ENCODE measurements around the gene OLFML1. TPM values are rescaled to one million over a fixed set of nuclear protein-coding genes. Genes with fewer than 3 reads are reported as not detected.
"Not testable (repeated sequence)": the region's sequence is repeated elsewhere in the genome, so short reads cannot be mapped to it uniquely, and the experiment has no call there.

The OLFML1 gene
- total RNA-seq, 1 experiment from 2014 or later: not detected

DNA sequence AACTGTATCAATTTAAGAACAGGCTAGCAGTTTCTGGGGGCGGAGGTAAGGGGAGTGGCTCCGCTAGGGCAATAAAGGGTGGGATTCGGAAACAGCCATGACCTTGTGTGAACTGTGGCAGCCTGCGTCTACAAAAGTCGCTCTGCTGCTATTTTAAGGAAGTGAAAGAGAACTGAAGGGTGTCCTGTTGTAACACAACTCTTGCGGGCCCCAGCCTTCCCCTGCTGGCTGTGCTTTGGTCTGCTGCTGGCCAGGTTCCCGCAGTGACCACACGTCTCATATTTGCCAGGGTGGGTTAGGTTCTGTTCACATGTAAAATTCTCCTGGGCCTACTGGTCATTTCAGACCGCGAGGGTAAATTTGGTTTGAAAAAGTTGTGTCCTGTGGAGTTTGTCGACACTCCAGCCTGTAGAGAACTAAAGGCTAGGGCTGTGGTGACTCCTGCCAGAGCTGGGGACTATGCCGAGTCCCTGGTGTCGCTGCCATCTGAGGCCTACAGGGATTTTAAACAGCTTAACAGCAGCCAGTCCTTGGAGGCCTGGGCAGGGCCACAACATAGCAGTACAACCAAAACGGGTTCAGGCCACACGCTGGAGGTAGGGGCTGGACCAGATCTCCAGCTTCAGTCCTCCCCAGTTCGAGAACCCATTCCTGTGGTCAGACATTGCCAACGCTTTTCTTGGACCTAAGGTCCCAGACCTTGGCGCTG lies 27.4 kb downstream of the OLFML1 start:
- no peak for DNase-seq (ENCODE audit: low spot score)

DNA sequence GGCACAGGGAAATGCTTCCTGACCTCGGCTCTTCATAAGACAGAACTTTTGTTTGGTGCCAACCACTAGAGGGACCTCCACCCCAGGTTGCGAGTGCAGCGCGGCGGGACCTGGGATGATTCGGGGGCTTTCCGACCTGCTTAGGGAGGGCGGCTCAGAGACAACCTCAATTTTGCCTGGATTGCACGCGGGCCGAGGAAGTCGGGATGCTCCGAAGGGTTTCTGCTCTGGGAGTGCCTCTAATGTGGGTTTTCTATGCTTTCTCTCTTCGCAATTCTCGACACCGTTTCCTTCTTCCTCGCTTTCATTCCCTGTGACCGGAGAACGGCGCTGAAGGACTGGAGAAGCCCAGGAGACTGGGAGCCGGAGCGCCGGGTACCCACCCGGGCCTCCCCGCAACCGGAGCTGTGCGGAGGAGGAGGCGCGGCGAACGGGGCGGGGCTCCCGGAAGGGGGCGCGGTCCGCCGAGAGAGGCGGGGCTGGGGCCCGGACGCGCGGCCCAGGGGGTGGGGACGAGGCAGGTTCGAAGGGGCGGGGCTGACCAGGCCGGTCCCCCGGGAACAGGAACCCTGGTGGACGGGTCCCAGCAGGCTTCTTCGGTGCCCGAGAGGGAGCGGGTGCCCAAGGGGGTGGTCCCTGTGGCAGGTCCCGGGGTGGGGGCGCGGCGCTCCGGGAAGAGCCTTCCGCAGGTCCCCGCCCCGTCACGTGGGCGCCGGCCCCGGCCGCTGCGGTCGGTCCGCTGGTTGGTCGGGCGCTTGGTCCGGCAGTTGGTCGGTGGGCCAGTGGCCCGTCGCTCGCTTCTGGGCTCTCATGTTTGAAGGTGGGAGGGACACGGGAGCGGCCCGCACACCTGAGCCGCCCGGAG lies 28.2 kb downstream of the OLFML1 start, which contains the start of gene PPFIBP2:
TSS of gene PPFIBP2 (plus strand) at position 766 of the 865 bp plus-strand sequence. CDS start 35,477 bp downstream, outside the sequence.
- DNase-seq (ENCODE audit: low spot score): peak; percentile 26

DNA sequence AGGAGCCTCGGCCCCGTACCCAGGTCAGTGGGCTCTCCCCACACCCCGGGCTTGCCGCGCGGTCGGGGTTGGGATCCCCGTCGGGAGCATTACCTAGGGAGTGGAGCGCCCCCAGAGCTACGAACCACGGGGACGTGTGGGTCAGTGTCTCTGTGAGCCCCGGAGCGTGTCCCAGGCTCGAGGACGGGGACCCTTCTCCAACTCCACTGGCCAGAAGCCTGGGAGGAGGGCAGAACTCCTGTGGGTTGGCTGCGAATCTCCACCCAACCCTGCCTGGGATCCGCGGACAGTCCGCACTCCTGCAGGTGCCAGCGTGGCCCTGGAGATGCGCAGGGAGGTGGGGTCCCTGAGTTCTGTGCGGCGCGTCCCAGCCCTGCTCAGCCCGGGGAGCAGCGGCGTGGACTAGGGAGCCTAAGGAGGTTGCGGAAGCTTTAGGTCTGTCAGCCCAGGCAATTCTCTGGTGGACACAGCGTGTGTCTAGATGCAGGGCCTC lies 28.8 kb downstream of the OLFML1 start:
- DNase-seq (ENCODE audit: low spot score): no peak

DNA sequence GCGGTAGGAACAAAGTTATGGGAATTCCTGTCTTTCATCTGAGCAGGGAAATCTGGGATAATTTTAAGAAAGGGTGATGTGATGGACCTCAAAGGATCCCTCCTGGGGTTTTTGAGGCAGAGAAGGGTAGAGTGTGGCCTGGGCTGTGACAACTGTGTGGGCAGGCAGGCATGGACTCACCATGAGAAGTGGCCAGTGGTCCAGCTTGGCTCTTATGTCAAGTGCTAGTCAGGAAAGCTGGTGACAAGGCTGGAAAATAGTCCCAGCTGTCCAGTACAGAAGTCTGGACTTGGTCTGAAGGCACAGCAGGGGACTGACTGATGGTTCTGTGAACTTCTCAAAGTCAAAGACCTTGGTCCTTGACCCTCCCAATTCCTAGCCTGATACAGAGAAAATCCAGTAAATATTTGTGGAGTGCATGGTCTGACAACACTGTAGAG lies 30.2 kb downstream of the OLFML1 start:
- no peak for DNase-seq (ENCODE audit: low spot score)

DNA sequence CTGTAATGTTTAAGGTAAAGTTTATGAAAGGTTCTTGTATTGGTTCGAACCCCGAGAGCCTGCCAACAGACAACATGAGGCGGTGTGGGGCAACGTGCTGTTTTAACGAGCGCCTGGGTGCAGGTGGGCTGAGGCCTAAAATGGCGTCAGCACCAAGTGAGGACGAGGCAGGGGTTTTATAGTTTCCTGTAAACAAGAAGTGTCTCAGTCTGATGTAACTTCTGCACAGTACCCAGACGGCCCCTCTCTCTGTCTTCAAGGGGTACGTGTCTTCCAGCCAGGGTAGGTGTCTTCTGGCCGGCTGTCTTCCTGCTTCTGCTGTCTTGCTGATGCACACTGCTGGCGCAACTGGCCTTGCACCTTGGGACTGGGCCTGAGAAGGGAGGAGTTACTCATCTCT lies 31.2 kb downstream of the OLFML1 start:
- no peak for DNase-seq (ENCODE audit: low spot score)

DNA sequence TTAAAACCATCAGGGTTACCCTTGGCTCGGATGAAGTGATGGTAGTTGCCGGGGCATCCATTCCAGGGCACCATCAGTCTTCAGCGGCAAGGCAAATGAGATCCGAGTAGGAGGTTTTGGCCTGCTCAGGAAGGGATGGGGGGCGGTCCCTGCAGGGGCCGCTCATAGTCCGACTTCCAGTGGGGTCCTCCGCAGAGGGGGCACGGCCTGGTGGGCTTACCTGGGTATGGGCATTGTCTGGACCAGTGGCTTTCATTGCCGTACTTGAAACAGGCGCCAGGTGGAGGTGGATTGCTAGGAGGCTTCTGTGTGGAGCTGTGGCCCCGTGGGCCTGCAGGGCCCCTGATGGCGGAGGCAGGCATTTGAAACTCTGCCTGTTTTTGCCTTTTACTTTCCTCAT lies 32.4 kb downstream of the OLFML1 start:
- DNase-seq (ENCODE audit: low spot score): not testable (repeated sequence)

DNA sequence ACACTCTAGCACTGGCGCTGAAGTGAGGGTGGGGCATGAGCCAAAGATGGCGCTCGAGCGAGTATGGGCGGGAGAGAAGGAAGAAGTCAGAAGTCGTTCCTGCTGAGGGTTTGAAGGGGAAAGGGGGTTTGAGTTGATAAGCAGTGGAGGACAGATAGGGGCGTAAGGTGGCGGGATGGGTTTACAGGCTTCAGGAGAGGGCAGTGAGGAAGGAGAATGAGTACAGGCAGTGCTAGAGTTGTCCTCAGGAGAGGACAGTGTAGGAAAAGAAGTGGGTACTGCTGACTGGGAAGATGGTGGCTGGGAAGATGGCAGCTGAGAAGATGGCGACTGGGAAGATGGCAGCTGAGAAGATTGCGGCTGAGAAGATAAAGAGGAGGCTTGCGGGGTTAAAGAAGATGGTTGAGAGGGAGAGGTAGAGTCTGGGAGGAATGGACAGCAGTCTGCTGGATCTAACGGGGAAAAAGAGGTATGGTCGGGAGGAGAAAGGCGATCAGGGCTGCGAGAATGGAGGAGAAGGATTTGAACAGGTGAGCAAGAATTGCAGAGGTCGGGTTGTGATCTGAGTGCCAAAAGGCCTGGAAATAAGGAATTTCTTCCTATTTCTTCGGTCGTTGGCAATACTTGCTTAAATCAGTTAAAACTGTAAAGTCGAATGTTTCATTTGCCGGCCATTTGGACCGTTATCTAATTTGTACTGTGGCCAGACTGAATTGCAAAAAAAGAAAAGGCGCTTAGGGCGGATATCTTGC lies 33.7 kb downstream of the OLFML1 start:
- DNase-seq (ENCODE audit: low spot score): no peak

DNA sequence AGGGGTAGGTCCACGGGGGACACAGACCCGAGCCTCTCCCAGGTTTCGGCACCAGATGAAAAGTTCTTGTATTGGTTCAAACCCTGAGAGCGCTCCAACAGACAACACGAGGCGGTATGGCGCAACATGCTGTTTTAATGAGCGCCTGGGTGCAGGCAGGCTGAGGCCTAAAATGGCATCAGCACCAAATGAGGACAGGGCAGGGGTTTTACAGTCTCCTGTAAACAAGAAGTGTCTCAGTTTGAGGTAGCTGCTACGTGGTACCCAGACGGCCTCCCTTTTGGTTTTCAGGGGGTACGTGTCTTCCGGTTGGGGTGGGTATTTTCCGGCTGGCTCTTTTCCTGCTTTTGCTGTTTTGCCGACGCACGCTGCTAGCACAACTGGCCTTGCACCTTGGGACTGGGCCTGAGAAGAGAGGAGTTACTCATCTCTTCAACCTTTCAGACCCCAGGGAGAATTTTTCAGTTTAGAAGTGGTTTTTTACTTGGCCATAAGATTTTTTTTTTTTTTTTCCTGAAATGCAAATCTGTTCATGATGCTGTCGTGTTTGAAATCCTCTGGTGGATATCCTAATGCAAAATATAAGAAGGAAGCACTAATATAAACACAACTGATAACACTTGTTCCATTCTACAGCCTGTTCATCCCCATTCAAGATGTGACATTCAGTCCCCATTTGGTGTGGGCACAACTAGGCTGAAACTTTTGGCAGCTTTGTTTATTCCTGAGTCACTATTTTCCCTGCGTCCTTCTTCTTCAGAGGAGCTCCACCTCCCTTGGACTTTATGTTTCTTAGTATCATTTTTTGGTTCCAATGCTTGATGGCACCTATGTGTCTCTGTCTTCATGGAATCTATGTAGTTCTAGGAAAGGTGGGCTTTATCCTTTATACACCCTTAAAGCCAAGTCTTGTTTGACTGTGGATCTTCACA lies 35.0 kb downstream of the OLFML1 start:
- no peak for DNase-seq (ENCODE audit: low spot score)

DNA sequence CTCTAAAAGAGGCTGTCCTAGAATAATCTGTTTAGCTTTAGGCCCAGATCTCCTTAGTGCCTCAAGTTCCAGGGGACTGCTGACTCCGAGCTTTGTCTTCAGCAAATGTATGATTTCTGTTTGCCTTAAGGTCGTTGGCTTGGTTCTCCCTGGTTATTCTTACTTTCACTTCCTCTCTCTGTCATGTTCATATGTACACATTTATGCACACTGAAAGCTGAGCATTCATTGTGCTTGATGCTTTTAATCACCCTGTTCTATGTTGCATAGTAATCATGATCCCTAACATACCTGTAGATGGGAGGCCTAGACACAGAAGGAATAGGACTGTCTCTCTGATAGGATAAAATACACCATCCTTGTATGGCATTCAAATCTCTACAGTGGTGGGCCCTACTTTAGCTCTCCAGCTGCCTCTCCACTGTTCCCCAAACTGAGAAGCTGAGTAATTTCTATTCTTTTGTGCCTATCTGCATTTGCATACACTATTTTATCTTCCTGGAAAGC lies 35.7 kb downstream of the OLFML1 start:
- DNase-seq (ENCODE audit: low spot score): no peak

DNA sequence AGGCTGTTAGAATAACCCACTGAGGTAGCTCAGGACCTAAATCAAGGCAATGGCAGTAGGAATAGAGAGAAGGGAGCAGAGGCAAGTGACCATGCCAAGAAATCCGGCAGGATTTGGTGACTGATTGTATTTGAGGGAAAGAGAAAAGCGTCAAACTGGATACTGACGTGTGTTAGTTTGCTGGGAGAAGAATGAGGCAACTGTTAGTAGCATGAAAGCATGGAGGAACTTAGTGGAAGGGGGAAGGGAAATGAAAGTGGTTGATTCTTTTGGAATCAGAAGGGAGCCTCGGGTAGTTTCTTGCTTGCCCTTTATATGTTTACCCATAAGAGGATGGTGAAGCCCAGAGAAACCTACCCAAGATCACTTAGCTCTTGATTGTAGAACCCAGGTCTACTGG lies 36.8 kb downstream of the OLFML1 start:
- no peak for DNase-seq (ENCODE audit: low spot score)

DNA sequence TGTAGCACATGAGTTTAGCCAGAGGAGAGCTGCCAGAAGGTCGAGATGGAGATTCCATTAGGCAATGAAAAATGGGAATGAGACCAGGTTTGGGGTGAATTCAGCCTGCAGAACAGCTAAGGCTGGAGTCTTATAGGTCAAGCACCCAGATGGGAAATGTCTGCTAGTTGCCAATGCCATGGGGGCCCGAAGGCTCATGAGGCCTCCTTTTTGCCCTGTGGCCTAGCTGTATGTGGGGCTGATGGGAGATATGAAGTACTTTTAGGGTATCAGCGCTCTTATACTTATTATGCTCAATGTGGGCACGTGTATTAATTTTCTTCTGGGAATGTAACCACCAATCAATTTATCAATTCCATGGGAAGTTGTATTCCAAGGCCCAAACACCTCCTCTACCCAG lies 37.2 kb downstream of the OLFML1 start:
- DNase-seq (ENCODE audit: low spot score): no peak

DNA sequence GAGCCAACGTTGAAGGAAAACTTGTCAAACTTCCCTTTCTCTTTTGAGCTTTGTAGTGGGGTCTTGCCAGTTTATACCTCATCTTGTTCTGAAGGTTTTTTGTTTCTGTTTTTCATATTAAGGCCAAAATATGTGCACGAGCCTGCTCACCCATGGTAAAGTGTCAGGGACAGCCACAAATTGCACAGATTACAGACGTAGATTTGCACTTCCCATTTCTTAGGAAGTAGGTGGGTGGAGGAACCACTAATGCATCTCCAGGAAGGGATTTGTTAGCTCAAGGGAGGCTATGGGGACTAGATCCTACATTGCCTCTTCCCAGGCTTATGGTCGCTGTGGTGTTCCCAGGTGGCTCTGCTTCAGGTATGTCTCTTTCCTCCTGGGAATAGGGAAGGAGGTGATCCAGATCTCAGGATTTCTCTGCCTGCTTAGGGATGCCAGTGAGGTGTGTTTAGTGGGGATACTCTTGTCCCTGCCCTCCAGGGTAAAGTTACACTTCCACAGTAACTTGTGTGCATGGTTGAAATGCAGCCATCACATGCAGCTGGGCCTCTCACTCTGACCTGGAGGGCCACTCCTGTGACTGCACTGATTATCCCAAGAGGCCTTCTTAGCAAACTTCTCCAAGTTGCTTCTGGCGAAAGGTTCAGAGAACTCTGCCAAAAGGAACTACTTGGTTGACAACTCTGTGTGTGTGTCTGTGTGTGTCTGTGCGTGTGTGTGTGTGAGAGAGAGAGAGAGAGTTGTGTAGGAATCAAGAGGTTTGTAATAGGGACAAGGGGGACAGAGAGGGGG lies 38.3 kb downstream of the OLFML1 start:
- no peak for DNase-seq (ENCODE audit: low spot score)

DNA sequence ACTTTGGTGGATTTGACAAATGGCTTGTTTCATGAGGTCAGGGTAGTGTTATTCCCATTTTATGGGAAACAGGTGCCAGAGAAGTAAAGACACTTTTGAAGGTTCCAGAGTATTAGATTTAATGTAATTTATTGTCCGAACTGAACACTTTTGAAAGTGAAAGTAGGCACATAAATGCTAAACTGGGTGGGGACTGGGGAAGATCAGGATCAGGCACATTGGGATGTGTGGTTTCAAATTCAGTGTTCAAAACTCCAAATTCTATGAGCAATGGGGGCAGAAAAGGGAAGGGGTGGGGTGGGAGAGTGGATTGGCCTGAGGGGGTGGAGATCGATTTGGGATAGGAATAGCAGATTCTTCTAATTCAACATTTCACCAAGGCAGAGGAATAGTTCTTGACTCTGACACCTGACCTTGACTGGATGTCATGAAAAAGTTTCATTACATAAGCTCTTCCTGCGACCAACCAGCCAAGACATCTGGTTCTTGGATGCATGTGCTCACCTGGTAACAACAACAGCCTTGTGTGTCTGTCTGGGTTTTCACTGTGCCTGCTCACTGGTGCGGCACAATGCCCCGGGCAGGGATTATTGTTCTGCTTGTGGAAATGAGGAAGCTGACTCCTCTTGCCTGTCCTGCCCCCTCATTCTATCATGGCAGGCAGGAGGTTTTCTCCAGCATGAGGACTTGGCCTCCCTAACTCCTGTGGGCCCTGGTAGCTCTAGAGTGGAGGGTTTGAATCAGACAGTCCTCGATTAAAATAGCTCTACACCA lies 39.3 kb downstream of the OLFML1 start:
- DNase-seq (ENCODE audit: low spot score): no peak

DNA sequence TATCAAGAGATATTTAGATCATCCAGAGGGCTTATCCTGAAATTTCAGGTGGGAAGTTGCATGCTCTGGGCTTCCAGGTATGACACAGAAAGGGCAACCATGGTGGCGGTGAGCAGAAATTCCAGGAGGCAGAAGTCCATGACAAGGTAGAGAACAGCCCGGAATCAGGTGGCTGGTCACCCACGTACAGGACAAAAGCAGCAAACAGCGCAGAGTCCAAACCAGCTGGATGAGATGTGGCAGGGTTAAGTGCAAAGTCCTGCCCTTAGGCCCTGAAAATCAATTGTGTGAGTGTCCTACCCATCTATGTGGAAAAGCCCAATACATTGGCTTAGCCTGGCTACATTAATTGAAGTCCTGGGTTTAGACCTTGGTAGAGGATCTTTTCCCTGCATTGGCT lies 40.1 kb downstream of the OLFML1 start:
- no peak for DNase-seq (ENCODE audit: low spot score)

DNA sequence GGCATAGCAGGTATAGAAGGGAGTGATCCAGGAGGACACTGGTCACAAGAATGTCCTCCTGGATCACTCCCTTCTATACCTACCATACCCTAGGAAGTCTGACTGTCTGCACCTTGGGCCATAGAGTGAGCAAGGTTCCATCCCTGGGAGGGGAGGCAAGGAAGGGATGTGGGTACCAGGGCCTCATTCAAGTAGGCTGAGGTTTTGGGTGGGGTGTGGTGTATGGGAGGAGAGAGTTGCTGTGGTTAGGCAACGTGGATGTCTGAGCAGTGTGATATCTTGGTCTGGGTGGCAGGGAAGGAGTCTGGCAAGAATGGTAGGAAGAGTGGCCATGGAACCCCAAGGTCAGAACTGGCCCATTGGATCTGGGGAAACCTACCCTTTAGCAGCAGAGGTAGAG lies 41.7 kb downstream of the OLFML1 start:
- DNase-seq (ENCODE audit: low spot score): no peak

DNA sequence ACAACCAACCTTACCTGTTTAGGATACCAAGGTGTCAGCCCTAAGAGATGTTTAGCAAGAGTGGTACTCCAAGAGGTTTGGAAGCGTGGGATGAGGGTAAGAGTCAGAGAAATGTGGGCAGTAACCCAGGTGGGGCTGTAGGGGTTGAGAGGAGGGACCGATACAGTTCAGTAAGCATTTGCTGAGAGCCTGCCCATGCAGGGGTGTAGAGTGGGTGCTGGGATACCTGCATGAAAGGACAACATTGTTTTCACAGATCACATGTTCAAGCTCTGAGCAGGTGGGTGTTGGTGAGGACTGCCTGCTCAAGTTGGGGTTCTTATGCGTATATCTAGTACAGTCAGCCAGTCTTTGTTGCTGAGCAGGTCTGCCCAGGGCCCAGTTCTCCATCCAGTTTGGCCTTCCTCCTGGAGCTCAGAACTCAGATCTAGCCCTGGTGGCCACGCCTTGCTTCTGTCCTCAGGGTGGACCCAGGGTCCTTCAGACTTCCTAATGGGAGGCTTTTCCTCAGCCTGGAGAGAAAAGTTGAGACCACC lies 43.3 kb downstream of the OLFML1 start:
- DNase-seq (ENCODE audit: low spot score): no peak

DNA sequence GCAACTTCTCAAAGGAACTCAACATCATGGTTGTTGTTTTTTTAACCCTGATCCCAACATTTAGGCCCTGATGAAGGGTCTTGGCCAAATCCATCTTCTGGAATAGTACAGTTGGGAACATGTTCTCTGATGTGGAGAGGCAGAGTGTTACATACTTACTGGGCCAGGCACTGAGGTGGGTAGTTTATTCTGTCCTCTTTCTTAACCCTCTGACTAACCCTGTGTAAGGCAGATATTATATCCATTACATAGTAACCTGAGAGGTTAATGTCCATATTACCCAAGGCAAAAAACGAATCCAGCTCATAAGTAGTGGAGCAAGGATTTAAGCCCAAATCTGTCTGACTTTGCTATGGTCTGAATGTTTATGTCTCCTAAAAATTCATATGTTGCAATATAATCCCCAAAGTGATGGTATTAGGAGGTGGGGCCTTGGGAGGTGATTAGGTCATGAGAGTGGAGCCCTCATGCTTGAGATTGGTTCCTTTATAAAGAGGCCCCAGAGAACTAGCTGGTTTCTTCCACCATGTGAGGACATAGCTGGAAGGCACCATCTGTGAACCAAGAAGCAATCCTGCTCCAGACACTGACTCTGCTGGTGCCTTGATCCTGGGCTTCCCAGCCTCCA lies 44.8 kb downstream of the OLFML1 start:
- no peak for DNase-seq (ENCODE audit: low spot score)

DNA sequence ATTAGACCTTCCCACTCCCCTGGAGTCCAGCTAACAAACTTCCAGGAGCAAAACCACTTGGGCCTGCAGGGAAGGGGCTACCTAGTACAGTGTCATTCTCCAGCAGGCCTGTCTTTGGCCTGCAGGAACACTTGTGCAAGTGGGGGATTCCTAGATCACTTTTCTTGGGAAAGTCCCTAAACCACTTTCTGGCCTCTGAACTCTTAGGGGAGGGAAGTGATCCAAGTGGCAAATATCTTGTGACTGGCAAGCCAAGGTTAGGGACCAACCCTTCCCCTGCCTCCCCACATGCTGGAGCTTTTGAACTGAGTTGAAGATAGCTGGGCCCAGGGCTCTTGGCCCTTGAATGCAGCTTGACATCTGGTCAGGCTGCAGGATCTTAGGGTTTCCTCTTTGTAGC lies 45.7 kb downstream of the OLFML1 start:
- DNase-seq (ENCODE audit: low spot score): no peak

All from A172 (cell line).